ENCODE results near the gene PLD2. TPM values are rescaled to one million over a fixed set of nuclear protein-coding genes. Genes with fewer than 3 reads are reported as not detected.
A peak's percentile ranks its signal among the peaks of the same experiment; 100 is the strongest.

PLD2 gene
- polyA plus RNA-seq, 3 donors: 3.5 to 122 (median 4.0) TPM

DNA sequence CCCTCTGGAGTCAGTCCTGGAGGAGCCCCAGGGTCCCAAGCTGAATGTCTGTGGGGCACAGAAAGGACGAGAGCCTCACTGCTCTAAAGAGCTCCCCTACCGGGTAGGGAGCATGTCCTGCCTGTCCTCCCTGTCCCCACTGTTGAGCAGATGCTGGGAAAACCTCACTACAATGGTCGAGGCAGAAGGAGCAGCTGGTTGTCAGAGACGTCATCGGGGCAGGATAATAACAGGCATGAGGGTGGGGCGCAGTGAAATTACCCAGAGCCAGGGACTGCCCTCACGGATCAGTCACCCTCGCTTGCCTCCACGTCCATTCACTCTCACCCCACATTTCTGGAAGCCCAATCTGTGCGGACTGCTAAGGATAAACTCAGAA is 34.7 kb upstream of the PLD2 start:
- intact Hi-C loops (cut with micrococcal nuclease): no loop called here
- no peak overlapping the region for H3K27ac ChIP-seq (ENCODE audit: low read depth in 1 of 2, low read length in 2 of 2)
- H3K79me2 ChIP-seq (ENCODE audit: insufficient read depth, low read length): no peaks in the 10 kb centered on the region
- no peak overlapping the region for H3K9ac ChIP-seq (ENCODE audit: insufficient read depth, low read length, poor library complexity, severe bottlenecking)
- peak overlapping the region in 1 of 2 donors; percentile 42 for H3K4me3 Mint-ChIP-seq
- no peaks in the 10 kb centered on the region for H4K20me1 ChIP-seq (ENCODE audit: insufficient read depth, low read length)
- peaks cover 40% of the 10 kb centered on the region for H3K4me1 Mint-ChIP-seq
- H3K27me3 Mint-ChIP-seq (ENCODE audit: low read depth in 3 of 3): peaks cover 4 to 31% (median 28%) of the 10 kb centered on the region in 3 donors
- H3K36me3 ChIP-seq (replicated peaks in 1 of 2; ENCODE audit: control insufficient read depth in 1 of 2, insufficient read depth in 2 of 2, low read length in 2 of 2): no peaks in the 10 kb centered on the region
- TF ChIP-seq, protein P1, sequence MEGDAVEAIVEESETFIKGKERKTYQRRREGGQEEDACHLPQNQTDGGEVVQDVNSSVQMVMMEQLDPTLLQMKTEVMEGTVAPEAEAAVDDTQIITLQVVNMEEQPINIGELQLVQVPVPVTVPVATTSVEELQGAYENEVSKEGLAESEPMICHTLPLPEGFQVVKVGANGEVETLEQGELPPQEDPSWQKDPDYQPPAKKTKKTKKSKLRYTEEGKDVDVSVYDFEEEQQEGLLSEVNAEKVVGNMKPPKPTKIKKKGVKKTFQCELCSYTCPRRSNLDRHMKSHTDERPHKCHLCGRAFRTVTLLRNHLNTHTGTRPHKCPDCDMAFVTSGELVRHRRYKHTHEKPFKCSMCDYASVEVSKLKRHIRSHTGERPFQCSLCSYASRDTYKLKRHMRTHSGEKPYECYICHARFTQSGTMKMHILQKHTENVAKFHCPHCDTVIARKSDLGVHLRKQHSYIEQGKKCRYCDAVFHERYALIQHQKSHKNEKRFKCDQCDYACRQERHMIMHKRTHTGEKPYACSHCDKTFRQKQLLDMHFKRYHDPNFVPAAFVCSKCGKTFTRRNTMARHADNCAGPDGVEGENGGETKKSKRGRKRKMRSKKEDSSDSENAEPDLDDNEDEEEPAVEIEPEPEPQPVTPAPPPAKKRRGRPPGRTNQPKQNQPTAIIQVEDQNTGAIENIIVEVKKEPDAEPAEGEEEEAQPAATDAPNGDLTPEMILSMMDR (IDR thresholded peaks at IDR 0.05): no peak
- no peak overlapping the region for H2AFZ ChIP-seq (ENCODE audit: insufficient read depth, low read depth, low read length, poor library complexity, severe bottlenecking)
- no peak overlapping the region for H3K4me2 ChIP-seq (replicated peaks; ENCODE audit: extremely low read depth, low read length, poor library complexity, severe bottlenecking)
- peaks cover 40 to 47% of the 10 kb centered on the region in 2 donors for H3K4me1 ChIP-seq (ENCODE audit: control insufficient read depth in 1 of 2, insufficient read depth in 2 of 2, low read length in 2 of 2)
- H3K9me3 Mint-ChIP-seq: peaks cover 0 to 4% (median 0%) of the 10 kb centered on the region in 7 donors
- H3K36me3 Mint-ChIP-seq: peaks cover 0 to 6% of the 10 kb centered on the region in 2 donors
- H3K27me3 ChIP-seq (ENCODE audit: control insufficient read depth in 2 of 2, insufficient read depth in 2 of 2, low read length in 2 of 2): no peaks in the 10 kb centered on the region
- H3K4me3 ChIP-seq (replicated peaks in 1 of 3; ENCODE audit: low read depth in 2 of 3, low read length in 3 of 3): no peak overlapping the region
- 85% methylated on average over 6 of the region's 10 CpGs for WGBS (ENCODE audit: insufficient coverage)
- H3K9me3 ChIP-seq (replicated peaks in 1 of 2; ENCODE audit: control insufficient read depth in 1 of 2, insufficient read depth in 1 of 2, low read length in 2 of 2): no peaks in the 10 kb centered on the region
- no peak for DNase-seq
- H3K27ac Mint-ChIP-seq: peak overlapping the region in 3 of 7 donors; percentile 16 to 76 (median 58)

DNA sequence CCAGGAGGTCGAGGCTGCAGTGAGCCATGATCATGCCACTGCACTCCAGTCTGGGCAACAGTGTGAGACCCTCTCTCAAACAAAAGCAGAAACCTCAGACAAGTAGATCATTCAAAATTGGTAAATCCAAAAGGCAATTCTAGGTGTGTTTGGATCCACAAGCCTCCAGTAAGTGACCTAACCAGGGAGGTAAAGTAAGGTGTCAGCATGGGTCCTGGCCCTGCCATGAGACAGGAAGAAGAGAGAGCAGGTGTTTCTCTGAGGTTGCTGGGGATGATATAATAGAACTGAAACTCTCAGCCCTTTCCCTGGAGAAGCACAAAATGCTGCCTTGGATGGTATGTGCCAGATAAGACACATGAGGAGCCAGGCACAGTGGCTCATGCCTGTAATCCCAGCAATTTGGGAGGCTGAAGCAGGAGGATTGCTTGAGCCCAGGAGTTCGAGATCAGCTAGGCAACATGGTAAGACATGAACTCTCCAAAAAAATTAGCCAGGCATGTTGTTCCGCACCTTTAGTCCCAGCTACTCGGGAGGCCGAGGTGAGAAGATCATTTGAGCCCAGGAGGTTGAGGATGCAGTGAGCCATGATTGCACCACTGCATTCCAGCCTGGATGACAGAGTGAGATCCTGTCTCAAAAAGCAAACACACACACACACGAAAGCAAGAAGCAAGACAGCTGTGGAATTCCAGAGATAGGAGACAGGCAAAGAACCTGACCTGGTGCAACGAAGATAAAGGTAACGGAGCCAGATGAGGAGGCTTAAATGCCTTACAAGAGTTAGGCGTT is 28.8 kb upstream of the PLD2 start:
- H3K27ac ChIP-seq (ENCODE audit: low read depth in 1 of 2, low read length in 2 of 2): no peak overlapping the region
- H3K79me2 ChIP-seq (ENCODE audit: insufficient read depth, low read length): no peaks in the 10 kb centered on the region
- H3K4me1 ChIP-seq (ENCODE audit: control insufficient read depth in 1 of 2, insufficient read depth in 2 of 2, low read length in 2 of 2): no peaks in the 10 kb centered on the region
- no peak overlapping the region for H3K4me3 ChIP-seq (replicated peaks in 1 of 3; ENCODE audit: low read depth in 2 of 3, low read length in 3 of 3)
- TF ChIP-seq, protein P1 (IDR thresholded peaks at IDR 0.05): no peak
- intact Hi-C loops (cut with micrococcal nuclease): loop anchor here in 1 of 2 donors (1.0 to 5.0 kb wide), 2 partner anchors 22 to 36 kb away; no protein-coding TSS in a partner anchor
- no peaks in the 10 kb centered on the region for H4K20me1 ChIP-seq (ENCODE audit: insufficient read depth, low read length)
- H3K27ac Mint-ChIP-seq: no peak overlapping the region
- no peak overlapping the region for H3K4me2 ChIP-seq (replicated peaks; ENCODE audit: extremely low read depth, low read length, poor library complexity, severe bottlenecking)
- H3K36me3 Mint-ChIP-seq: peaks cover 0 to 5% of the 10 kb centered on the region in 2 donors
- H3K9ac ChIP-seq (ENCODE audit: insufficient read depth, low read length, poor library complexity, severe bottlenecking): no peak overlapping the region
- no peak overlapping the region for H2AFZ ChIP-seq (ENCODE audit: insufficient read depth, low read depth, low read length, poor library complexity, severe bottlenecking)
- no peaks in the 10 kb centered on the region for H3K36me3 ChIP-seq (replicated peaks in 1 of 2; ENCODE audit: control insufficient read depth in 1 of 2, insufficient read depth in 2 of 2, low read length in 2 of 2)
- no peak for DNase-seq
- H3K9me3 Mint-ChIP-seq: peaks cover 0 to 5% (median 2%) of the 10 kb centered on the region in 7 donors
- peaks cover 32 to 60% (median 58%) of the 10 kb centered on the region in 3 donors for H3K27me3 Mint-ChIP-seq (ENCODE audit: low read depth in 3 of 3)
- H3K9me3 ChIP-seq (replicated peaks in 1 of 2; ENCODE audit: control insufficient read depth in 1 of 2, insufficient read depth in 1 of 2, low read length in 2 of 2): peaks cover 2 to 3% of the 10 kb centered on the region in 2 donors
- H3K4me1 Mint-ChIP-seq: peaks cover 3% of the 10 kb centered on the region
- H3K27me3 ChIP-seq (ENCODE audit: control insufficient read depth in 2 of 2, insufficient read depth in 2 of 2, low read length in 2 of 2): peaks cover 2 to 23% of the 10 kb centered on the region in 2 donors
- WGBS (ENCODE audit: insufficient coverage): 87% methylated on average over 7 of the region's 9 CpGs
- H3K4me3 Mint-ChIP-seq: no peak overlapping the region
